HTERT RPE-1 (cell line): Measurements from ENCODE around the gene OGG1.

Experiments
- in situ Hi-C: fragments of 300-500 bp; cut with MboI; formaldehyde crosslinking; loops from 4 replicates; pipeline ENCODE4 v1.14.3; 2020; ENCODE audit warnings: low sequenced_read_pairs

OGG1 gene

DNA sequence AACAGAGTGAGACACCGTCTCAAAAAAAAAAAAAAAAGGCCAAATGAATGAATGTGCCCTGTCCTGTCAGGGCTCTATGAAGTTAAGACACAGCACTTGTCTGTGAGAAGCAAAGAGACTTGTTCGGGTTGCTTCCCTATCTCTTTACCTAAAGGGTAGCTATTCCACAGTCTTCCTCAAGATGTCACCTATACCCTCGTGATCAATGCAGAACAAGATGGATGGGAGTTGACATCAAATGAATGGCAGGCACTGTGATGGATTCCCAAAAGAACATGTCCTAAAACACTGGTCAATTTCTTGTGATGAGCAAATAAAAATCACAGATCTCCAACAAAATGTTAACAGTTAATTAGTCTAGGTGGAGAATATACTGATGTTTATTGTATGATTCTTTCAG, 33.0 kb downstream of the OGG1 start:
- in situ Hi-C loops = no loop called here

DNA sequence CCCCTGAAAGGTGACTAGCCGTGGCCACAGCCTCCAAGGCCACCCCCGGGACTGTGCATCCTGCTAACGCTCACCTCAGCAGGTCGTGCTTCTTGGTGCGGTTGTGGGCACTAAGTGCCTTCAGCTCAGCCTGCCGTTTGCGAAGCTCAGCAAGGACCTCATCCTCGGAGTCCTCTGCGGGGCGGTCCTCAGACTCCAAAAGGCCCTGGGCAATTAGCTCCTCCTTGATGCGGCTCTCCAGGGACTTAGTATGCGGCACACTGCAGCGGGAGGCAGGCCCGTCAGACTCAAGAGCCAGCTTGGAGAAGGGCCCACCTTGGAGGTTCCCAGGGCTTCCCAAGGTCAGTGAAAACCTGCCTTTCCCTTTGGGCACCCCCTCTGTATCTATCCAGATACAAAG, 34.2 kb downstream of the OGG1 start:
- in situ Hi-C loops = no loop called here

DNA sequence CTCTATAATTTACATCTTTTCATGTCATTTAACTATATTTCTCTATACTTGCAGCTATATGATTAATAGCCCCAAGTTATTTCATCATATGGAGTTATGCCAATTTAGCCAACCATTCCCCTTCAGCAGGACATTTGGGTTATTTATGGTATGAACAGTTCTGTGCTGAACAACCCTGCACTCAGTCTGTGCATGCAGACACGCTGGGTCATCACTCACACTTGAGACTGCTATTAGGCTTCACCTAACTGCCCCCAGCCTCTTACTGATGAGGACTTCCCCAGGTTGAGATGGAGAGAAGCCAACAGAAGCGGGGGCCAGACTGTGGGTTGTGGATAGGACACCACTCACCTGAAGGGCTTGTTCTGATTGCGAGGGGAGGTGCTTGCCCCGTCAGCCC, 35.2 kb downstream of the OGG1 start:
- in situ Hi-C loops = no loop called here

DNA sequence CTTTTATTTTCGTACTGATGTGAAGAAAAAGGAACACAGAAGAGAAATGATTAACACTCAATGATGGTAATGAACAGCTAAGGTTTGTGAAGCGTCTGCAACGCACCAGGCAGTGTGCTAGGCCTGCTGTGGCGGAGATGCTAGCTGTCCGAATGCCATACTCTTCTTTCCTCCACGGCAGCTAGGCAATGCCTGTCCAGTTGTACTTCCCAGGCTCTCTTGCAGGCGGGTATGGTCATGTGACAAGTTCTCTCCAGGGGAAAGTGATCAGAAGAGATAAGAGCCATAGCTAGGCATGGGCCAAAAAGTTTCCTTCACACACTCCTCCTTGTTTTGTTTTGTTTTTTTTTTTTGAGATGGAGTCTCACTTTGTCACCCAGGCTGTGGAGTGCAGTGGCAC, 35.9 kb downstream of the OGG1 start:
- in situ Hi-C loops = no loop called here

DNA sequence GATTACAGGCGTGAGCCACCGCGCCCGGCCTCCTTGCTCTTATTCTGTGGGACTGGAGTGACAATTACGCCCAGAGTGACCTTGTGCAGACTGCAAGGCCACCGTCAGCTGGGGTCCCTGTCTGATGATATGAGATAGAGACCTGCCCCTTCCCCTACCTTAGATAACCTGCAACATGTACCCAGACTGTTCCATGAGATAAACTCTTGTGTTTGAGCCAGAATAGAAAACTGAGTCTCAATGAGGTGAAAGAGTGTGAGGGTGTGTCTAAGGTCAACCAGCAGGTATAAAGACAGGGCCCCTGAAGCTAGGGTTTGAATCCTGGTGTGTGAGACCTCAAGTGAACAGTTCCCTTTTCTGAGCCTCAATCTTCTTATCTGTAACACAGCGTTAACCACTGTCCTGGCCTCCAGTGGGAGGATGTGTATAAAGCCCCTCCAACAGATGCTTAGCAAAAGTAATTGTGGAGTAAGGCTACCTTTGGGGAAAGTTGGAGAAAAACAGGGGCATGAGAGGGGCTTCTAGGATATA, 36.5 kb downstream of the OGG1 start:
- in situ Hi-C loops = no loop called here

DNA sequence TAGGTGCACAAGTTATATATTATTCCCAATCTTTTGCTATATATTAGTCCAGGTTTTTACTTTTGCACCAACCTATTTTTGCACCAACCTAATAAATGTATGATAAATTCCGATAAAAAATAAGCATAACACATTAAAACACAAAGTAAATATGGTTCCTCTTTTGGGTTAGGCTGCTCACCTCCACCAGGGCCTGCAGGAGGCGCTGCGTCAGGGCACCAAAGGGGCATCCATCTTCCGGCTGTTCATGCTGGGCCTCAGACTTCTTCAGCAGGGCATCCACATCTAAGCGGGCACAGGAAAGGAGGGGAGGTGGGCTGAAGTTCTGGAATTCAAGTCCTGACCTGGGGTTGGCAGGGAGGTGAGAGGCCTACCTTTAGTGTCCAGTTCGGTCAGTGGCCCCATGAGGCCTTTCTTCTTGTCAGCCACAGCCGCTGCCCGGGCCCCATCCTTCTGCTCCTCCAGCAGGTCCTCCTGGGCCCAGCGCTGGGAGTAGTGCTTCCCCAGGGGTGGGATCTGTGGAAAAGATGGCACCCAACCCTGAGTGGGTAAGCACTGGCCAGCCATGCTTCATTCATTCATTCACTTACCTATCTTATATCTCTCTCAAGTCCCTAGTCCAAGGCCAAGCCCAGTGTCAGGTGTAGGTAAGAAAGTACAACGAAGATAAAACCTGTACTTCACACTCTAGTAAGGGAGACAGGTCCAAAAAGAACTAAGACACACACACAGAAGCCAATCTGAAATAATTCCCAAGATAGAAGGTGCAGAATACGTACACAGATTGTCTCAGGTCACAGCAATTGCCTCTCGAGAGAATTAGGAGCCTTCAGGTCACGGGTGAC, 37.3 kb downstream of the OGG1 start:
- in situ Hi-C loops = no loop called here

DNA sequence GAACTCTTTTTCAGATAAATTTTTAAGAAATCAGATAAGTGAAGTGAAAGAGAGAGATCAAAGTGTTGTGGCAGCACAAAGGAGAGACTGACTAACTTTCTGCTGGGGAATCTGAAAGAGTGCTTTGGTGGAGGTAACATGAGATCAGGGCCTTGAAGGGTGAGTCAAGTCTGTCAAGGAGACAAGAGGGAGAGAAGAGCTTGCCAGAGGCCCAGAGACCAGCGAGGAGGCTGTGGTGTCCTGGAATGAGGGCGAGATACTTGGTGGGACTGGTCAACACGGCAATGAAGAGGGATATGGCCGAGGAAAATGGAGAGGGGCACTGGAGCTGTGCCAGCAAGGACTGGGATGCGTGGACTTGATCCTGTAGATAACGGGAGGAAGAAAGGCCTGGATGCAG, 38.0 kb downstream of the OGG1 start:
- in situ Hi-C loops = no loop called here

DNA sequence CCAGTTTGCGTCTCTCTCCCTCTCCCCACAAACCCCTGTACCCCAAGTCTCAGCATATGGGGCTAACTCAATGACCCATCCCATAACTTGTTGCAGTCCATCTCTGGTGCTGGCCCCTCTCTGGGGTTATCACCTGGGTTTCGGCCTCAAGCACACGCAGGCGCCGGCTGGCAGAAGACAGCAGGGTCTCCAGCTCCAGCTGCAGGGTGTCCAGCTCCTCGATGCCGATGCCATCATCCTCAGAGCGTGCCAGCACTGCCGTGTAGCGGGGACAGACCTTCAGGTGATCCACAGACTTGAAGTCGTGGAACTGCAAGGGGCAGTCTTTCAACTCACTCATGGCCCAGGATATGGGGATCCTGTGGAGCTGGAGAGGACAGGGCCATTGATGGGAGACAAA, 41.4 kb downstream of the OGG1 start:
- in situ Hi-C loops = no loop called here

DNA sequence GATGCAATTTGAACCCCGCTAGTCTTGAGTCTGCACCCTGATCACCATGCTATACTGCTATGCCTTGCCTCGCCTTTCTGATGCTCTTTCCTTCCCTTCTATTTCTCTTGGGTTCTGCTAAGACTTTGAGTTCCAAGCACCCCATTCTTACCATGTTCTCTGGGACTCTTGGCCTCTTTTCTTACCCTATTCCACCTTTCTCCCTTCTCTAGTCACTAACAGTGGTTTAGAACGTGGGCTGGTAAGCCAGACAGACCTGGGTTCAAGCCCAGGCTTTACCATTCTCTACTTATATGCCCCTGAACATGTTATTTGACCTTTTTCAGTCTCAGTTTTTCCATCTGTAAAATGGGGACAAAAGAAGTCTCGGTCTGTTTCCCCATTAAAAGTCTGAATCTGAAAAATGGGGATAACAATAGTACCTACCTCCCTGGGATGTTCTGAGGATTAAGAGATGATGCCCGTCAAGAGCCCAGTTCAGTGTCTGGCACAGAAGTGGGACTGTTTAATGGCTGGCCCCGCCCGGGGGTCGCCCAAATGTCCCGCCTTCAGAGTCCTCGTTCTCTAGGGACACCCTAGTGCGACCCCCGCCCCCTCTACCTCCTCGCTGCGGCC, 42.1 kb downstream of the OGG1 start:
- in situ Hi-C loops = no loop called here

DNA sequence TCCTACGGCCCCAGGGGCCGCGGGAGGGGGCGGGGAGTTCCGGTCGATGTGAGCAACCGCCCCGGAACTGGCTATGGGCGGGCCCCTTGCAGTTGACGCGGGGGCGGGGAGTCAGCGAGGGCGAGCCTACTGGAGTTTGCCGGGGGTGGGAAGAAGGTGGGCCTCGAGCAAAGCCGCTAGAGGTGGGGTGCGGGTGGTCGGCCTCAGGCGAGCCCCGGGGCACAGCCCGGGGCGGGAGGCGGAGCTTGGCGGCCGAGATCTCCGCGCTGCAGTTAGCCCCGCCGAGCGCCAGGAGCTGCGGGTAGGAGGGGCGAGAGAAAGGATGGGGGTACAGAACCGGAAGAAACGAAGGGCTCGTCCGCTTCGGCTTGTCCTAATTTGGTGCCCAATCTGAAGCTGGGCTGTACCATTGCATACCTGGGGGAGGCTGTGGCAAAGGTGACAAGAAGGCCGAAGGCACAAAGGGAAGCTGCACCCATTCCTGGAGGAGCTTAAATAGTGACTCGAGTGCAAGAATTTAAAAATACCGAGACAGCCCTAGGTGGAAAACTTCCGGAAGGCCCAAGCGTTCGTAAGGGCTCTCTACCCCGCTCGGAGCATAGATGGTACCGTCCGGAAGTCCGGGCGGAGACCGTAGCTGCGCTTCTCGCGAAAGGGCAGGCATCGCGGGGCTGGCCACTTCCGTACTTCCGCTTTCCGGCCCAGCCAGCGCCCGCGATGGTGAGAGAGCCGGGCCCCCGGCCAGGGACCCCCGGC, 42.8 kb downstream of the OGG1 start, which contains the start of the genes ARPC4 and TADA3:
TSS of gene ARPC4 (plus strand) at position 678 of the 756 bp plus-strand sequence. CDS start at position 718, 40 bp downstream.
TSS of gene TADA3 (minus strand) at position 69 of the 756 bp plus-strand sequence. CDS start 1,007 bp downstream, outside the sequence.
- in situ Hi-C loops = no loop called here

DNA sequence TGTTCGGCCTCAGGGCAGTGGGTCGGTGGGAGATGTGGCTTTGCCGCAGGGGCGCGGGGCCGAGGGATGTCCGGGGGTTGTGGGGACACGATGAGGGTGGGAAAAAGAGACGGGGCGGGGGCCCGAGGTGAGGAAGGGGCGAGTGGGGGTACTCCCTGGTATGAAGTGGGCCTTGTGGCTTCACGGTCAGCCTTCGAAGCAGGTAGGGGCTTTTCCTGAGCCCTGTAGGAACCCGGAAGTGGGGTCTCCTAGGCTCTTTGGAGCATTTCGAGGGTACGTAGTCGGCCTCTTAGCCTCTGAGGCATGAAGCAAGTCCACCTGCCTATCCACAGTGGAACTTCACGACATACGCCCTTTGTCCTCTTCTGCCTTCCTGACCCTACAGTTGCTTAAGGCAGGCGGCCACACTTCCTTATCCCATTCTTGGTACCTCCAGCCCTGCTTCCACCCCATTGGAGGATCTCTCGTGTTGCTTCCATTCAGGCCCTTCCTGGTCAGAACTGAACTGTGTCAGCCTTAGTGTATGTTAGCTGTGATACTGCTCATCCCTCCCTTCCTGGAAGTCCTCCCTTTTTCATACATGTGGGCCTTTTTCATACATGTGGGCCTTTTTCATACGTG, 43.5 kb downstream of the OGG1 start:
- in situ Hi-C loops = no loop called here

DNA sequence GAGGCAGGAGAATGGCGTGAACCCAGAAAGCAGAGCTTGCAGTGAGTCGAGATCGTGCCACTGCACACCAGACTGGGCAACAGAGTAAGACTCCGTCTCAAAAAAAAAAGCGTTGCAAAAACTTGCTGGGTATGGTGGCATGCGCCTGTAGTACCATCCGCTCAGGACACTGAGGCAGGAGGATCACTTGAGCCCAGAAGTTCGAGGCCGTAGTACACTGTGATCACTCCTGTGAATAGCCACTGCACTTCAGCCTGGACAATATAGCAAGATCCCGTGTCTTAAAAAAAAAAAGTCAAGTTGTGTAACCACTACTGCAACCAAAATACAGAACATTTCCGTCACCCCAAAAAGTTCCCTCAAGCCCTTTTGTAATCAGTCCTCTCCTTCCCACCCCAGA, 44.6 kb downstream of the OGG1 start:
- in situ Hi-C loops = no loop called here

DNA sequence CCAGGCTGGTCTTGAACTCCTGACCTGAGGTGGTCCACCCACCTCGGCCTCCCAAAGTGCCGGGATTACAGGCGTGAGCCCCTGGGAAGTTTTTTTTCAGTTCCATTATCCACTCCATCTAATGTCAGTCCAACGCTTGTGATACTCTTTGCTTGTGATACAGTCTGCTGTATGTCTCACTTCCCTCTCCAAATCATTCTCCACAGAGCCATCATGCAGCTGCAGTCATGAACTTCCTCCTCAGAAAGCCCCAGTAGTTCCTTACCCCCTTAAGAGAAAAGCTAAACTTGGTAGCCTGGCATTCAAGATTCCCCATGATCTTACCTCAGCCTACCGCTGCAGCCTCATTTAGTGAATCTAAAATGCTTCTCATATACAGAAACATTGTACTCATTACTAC, 45.5 kb downstream of the OGG1 start:
- in situ Hi-C loops = no loop called here

DNA sequence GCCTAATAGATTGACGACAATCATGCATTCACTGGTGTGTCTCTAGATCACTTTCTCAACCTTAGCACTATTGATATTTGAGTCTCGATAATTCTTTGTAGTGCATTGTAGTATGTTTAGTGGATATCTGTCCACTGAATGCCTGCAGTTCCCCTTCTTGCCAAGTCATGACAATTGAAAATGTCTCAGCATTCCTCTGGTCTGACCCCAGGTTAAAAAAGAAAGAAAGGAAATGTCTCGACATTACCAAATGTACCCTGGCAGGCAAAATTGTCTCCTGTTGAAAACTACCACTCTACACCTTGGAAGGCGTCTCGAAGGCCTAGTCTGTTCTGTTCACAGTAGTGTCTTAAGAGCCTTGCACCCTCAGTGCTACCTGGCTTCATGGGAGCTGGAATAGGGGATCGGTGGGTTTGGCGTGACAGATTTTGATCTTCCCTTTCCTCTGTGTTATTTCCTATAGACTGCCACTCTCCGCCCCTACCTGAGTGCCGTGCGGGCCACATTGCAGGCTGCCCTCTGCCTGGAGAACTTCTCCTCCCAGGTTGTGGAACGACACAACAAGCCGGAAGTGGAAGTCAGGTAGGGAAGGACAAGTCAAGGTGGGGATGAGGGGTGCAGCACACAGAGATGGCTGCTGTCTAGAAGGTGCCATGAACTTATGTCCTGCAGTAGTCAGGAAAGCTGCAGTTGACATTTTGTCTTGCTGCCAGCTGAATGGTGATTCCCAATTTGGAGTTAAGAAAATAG, 47.6 kb downstream of the OGG1 start:
- in situ Hi-C loops = no loop called here

DNA sequence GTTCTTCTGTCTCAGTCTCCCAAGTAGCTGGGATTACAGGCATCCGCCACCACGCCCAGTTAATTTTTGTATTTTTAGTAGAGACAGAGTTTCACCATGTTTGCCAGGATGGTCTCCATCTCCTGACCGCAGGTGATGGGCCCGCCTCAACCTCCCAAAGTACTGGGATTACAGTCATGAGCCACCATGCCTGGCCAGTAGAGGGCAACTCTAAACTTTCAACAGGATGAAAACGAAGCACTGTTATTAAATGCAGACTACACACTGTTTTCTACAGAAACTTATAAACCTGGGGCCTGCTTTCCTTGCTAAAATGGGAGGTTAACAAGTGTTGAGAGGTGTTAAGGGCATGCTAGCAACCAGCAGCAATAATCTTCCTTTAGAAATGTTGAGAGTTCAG, 50.8 kb downstream of the OGG1 start:
- in situ Hi-C loops = no loop called here

DNA sequence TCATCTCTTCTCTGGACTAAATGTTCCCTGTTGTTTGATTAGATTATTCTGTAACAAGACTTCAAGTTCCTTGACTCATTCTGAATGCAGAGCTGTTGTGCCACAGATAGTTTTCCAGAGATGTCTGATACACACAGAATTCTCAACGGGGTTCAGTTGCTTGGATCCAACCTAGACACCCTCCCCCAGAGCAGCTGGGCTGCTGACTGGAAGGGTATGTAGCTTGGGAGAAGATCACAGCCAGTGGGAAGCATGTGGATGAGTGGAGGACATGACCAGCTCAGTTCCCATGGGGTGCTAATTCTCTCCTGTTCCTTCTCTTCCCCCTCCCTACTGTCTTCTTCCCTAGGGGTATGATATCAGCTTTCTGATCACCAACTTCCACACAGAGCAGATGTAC, 53.7 kb downstream of the OGG1 start:
- in situ Hi-C loops = no loop called here

DNA sequence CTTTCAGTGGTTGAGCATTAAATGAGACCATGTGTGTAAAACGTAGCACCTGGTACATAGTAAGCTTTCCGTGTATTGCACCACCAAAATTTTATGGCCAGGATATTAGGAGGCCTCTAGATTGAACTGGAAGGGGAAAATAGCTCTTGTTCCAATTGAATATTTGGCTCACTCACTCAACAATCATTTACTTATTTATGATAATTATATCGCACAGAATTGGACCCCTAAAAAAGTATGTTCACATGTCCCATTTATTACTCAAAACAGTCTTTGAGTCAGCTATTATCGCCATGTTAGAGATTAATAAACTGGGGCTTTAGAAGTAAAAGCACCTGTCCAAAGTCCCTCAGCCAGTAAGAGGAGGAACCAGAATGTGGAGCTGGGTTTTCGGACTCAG, 55.2 kb downstream of the OGG1 start:
- in situ Hi-C loops = no loop called here

DNA sequence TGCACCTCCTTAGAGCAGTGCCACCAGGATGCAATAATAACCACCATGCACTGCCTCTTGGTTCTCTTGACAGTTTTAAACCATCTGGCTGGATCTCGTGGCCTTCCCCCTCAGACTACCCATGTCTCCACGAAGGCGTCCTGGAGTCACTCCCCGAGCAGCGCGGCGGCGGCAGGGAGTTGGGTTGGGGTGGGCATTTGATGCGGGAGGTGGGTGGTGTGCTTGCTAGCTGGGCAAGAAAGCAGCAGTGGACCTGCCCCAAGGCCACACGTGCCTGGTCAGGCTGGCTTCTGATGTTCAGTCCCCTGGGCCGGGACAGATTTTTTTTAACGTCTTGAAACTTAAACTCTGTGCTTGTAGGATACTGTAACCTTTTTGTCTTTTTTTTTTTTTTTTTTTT, 56.4 kb downstream of the OGG1 start:
- in situ Hi-C loops = no loop called here
